ENCODE data around the gene DLGAP4. TPM values are rescaled to one million over a fixed set of nuclear protein-coding genes. Genes with fewer than 3 reads are reported as not detected.
A peak's percentile ranks its signal among the peaks of the same experiment; 100 is the strongest.

DLGAP4 gene
- total RNA-seq, 1 donor from 2014 or later, result 77.3 TPM

- no peak for TF ChIP-seq POLR2A (IDR thresholded peaks at IDR 0.05)
- TF ChIP-seq POLR2AphosphoS5 (IDR thresholded peaks at IDR 0.05; ENCODE audit: insufficient read depth in 1 of 2, low read depth in 1 of 2), result no peak
- no peak for TF ChIP-seq CTCF (IDR thresholded peaks at IDR 0.05)
- intact Hi-C loops (cut with DNase I), result loop anchor here (2.0 to 10.0 kb wide), 2 partner anchors 23 to 291 kb away; a partner anchor contains a TSS
- H3K36me3 ChIP-seq, result no peaks in the 10 kb centered on the region
- H3K27me3 ChIP-seq, result no peaks in the 10 kb centered on the region
- H3K4me1 ChIP-seq, result peaks cover 29% of the 10 kb centered on the region
- no peak for DNase-seq (ENCODE audit: extremely low spot score in 2 of 2)
- no peaks in the 10 kb centered on the region for H3K9me3 ChIP-seq
- H3K4me3 ChIP-seq, result peak overlapping the region; percentile 61 to 83
- H3K27ac ChIP-seq, result peak overlapping the region; percentile 98
Observed at GRCh38 chr20:36573798-36574365, 267.7 kb downstream of the DLGAP4 start.

- no peak for DNase-seq (ENCODE audit: extremely low spot score in 2 of 2)
- intact Hi-C loops (cut with DNase I), result loop anchor here (10.0 kb wide), 1 partner anchor 290 kb away; a partner anchor contains a TSS
- no peaks in the 10 kb centered on the region for H3K27me3 ChIP-seq
- peak overlapping the region; percentile 98 for H3K27ac ChIP-seq
- peaks cover 29% of the 10 kb centered on the region for H3K4me1 ChIP-seq
- TF ChIP-seq POLR2AphosphoS5 (IDR thresholded peaks at IDR 0.05; ENCODE audit: insufficient read depth in 1 of 2, low read depth in 1 of 2) (peak in 1 of 2 donors; percentile 44), POLR2A (IDR thresholded peaks at IDR 0.05) (no peak)
- H3K9me3 ChIP-seq, result no peaks in the 10 kb centered on the region
- H3K4me3 ChIP-seq, result peak overlapping the region; percentile 61 to 83
- H3K36me3 ChIP-seq, result peaks cover 0 to 2% of the 10 kb centered on the region in 2 donors
Observed at GRCh38 chr20:36574366-36575135, 268.4 kb downstream of the DLGAP4 start.

- DNase-seq (ENCODE audit: extremely low spot score in 2 of 2), result no peak
- no peak overlapping the region for H3K27ac ChIP-seq
- peaks cover 0 to 11% of the 10 kb centered on the region in 2 donors for H3K36me3 ChIP-seq
- H3K27me3 ChIP-seq, result no peaks in the 10 kb centered on the region
- peaks cover 29% of the 10 kb centered on the region for H3K4me1 ChIP-seq
- H3K4me3 ChIP-seq, result no peak overlapping the region
- H3K9me3 ChIP-seq, result no peaks in the 10 kb centered on the region
- intact Hi-C loops (cut with DNase I), result loop anchor here (10.0 kb wide), 1 partner anchor 289 kb away; a partner anchor contains a TSS
- TF ChIP-seq POLR2AphosphoS5 (IDR thresholded peaks at IDR 0.05; ENCODE audit: insufficient read depth in 1 of 2, low read depth in 1 of 2) (no peak), POLR2A (IDR thresholded peaks at IDR 0.05) (no peak), CTCF (IDR thresholded peaks at IDR 0.05) (no peak)
Observed at GRCh38 chr20:36576081-36576445, 269.9 kb downstream of the DLGAP4 start.

Small RNA genes lying within 50 kb of the gene (small RNA-seq; reads per million reads assigned to genes)
- gene RF00017, result not detected

Other genes with a start within 250 kb of the DLGAP4 start
- gene EPB41L1, start 151.6 kb upstream of the DLGAP4 start, total RNA-seq, result 54.8 TPM
- gene AAR2, start 69.9 kb upstream of the DLGAP4 start, total RNA-seq, result 23.8 TPM
- 246 TPM for gene MYL9, start 235.2 kb downstream of the DLGAP4 start, total RNA-seq